Measurements from ENCODE around the gene MON1B. TPM values are rescaled to one million over a fixed set of nuclear protein-coding genes. Genes with fewer than 3 reads are reported as not detected.

MON1B gene
- total and polyA plus RNA-seq, 2 of the 13 experiments (the other 11 are each of a cell fraction or from before 2014, with no cell fraction given): 13.4 to 15.6 TPM

GRCh38 chr16:77236063-77236511 is 45.1 kb downstream of the MON1B start (continued):
- no peak for TF ChIP-seq ZNF674 (CRISPR knock-in tag; IDR thresholded peaks at IDR 0.05; ENCODE audit: low read depth)
- TF ChIP-seq NFATC3 (CRISPR knock-in tag; IDR thresholded peaks at IDR 0.05): no peak
- no peak for TF ChIP-seq NFE2L1 (CRISPR knock-in tag; IDR thresholded peaks at IDR 0.05; ENCODE audit: borderline replicate concordance)
- no peak for TF ChIP-seq RBM22 (optimal IDR thresholded peaks at IDR 0.05; ENCODE audit: low read length)
- TF ChIP-seq RNF219 (CRISPR knock-in tag; IDR thresholded peaks at IDR 0.05): no peak
- peak; percentile 100 for TF ChIP-seq CTCF (CRISPR knock-in tag; IDR thresholded peaks at IDR 0.05)
- TF ChIP-seq TRIM22 (IDR thresholded peaks at IDR 0.05): no peak
- TF ChIP-seq SNAPC4 (CRISPR knock-in tag; IDR thresholded peaks at IDR 0.05): no peak
- peak; percentile 85 to 89; a peak in 3 of 4 replicates for TF ChIP-seq HMGXB4 (CRISPR knock-in tag; IDR thresholded peaks at IDR 0.05; ENCODE audit: borderline replicate concordance in 1 of 2, low read depth in 1 of 2)
- TF ChIP-seq ATRX (CRISPR knock-in tag; IDR thresholded peaks at IDR 0.05; ENCODE audit: borderline replicate concordance): no peak
- no peak for TF ChIP-seq JDP2 (CRISPR knock-in tag; IDR thresholded peaks at IDR 0.05; ENCODE audit: borderline replicate concordance)
- TF ChIP-seq ZNF749 (CRISPR knock-in tag; IDR thresholded peaks at IDR 0.05; ENCODE audit: borderline replicate concordance): no peak; the same call in 1 of the 2 replicates
- peak; percentile 77; the same call in 1 of the 2 replicates for TF ChIP-seq ZNF331 (CRISPR knock-in tag; IDR thresholded peaks at IDR 0.05)
- peak; percentile 75; the same call in 1 of the 2 replicates for TF ChIP-seq TSC22D2 (CRISPR knock-in tag; IDR thresholded peaks at IDR 0.05; ENCODE audit: borderline replicate concordance)
